GM12873 (cell line): ENCODE data around the gene MT1A.

ENCODE experiments used
- TF ChIP-seq, protein P1 (sequence below): IDR thresholded peaks from 2 replicates; pipeline ENCODE4 v1.5.1; 2012; ENCODE audit warnings: low read depth, mild to moderate bottlenecking, moderate library complexity, low read length, control low read depth; ENCODE audit not compliant: insufficient read depth; ENCODE audit errors: missing control alignments

Gene MT1A

DNA sequence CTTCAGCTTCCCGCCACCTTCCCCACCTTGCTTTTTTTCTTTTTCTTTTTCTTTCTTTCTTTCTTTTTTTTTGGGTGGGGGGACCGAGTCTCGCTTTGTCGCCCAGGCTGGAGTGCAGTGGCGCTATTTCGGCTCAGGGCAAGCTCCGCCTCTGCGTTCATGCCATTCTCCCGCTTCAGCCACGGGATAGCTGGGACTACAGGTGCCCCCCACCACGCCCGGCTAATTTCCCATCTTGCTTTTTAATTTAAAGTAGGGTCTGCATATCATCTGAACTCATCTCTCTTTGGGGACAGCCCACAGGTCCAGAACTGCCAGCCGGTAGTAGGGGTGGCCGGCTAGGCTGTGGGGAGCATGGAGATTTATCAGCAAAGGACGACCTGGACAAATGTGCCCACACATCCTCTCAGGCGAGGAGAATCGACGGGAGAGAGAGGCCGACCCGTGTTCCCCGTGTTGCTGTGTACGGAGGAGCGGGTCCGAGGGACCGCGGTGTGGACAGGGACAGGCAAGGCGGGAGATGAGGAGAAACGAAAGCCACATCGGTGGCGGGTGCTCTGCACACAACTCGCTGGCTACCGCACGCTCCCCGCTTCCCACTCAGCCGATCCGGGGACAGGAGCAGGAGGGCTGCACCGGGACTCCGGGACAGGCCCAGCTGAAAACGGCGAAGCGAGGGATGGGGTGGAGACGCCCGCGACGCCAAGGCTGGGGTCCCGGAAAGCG lies 3.6 kb upstream of the MT1A start:
- TF ChIP-seq, protein P1, sequence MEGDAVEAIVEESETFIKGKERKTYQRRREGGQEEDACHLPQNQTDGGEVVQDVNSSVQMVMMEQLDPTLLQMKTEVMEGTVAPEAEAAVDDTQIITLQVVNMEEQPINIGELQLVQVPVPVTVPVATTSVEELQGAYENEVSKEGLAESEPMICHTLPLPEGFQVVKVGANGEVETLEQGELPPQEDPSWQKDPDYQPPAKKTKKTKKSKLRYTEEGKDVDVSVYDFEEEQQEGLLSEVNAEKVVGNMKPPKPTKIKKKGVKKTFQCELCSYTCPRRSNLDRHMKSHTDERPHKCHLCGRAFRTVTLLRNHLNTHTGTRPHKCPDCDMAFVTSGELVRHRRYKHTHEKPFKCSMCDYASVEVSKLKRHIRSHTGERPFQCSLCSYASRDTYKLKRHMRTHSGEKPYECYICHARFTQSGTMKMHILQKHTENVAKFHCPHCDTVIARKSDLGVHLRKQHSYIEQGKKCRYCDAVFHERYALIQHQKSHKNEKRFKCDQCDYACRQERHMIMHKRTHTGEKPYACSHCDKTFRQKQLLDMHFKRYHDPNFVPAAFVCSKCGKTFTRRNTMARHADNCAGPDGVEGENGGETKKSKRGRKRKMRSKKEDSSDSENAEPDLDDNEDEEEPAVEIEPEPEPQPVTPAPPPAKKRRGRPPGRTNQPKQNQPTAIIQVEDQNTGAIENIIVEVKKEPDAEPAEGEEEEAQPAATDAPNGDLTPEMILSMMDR = no peak

DNA sequence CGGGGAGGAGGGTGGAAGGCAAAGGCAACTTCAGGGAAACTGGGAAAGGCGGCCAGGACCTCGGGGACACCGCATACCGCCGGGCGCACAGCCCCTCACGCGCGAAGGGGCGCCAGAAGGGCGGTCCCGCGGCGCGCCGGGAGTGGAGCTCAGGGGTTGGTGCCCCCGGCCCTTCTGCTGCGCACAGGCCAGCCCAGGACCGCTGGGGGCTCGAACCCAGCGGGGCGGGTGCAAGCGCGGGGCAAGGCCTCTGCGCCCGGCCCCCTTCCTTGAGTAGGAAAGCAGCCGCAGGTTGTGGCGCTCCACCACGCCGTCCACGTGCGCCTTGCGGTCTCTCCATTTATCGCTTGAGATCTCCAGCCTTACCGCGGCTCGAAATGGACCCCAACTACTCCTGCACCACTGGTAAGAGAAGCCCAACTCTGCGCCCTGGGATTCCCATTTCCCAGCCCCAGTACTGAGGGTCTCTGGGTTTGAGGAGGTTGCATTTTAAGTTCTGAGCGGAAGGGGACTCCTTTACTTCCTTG lies 3.0 kb upstream of the MT1A start:
- TF ChIP-seq, protein P1 = no peak

DNA sequence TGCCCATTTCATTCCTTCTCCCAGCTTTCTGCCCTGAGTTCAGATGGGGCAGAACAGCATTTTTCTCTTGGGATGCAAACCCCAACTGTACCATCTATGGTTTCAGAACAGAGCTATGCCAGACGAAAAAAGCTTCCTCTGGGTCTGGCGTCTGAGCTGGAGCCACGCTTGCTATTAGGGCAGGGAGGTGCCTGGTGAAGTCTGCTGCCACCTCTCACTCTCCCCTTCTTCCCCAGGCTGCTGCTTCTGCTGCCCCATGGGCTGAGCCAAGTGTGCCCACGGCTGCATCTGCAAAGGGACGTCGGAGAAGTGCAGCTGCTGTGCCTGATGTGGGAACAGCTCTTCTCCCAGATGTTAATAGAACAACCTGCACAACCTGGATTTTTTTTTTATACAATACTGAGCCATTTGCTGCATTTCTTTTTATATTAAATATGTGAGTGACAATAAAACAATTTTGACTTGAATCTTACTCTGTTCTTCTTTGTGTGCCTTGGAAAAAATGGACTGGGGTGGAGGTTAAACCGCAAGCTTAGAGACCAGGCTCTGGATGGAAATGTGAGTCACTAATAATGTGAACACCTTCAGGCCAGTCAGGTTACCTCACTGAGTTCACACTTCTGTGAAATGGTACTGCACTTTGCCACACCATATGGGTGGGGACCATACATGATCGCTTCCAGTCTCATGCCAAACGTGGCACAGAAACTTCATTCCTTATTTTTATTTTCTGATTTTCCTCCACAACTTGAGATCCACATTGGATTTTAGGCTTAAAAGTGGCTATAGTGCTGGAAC lies 1.7 kb upstream of the MT1A start:
- TF ChIP-seq, protein P1 = no peak

DNA sequence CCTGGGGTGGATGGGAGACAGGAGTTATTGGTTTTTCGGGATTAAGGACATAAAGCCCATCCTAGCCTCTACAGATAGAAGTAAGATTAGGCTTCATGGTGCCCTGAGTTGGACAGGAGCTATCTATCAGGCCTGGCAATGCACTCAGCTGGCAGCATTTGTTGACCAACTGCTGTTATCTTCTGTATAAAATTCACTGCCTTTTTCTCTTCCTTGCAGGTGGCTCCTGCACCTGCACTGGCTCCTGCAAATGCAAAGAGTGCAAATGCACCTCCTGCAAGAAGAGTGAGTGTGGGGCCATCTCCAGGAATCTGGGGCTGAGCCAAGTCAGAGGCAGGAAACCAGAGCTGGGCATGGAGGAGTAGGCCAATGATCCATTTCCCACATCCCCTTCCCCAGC lies 579 bp downstream of the MT1A start:
- TF ChIP-seq, protein P1 = no peak

DNA sequence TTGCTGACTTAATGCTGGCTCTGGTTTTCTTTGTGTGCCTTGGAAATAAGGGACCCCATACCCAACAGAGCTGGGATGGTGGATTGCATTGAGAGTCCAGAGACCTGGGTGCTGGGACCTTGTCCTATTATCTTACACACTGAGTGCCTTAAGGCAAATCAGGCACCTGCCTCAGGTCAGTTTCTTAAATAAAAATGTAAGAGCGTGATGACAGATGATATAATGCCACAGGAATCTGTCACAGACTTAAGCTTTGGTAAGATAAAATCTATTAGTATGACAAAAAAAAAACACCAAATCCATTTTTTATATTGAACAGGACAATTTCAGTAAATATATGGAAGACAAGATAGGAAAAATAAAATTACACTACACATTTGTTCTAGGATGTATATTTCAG lies 1.6 kb downstream of the MT1A start:
- TF ChIP-seq, protein P1 = no peak

DNA sequence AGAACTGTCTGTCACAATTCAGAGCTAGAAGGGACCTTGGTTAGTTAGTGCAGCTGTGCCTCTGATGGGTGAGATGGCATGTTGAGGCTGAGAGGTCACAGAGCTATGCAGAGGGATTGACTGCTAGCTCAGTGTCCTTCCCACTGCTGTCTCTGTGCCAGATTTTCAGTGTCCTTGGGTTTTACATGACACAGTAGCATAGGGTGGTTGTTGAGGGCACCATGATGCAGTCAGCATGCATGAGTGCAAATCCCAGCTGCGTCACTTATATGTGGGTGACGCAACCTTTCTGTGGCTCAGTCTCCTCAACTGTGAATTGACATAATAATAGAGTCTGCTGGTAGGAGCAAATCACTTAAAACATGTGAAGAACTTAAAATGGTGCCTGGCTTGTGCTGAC lies 2.7 kb downstream of the MT1A start:
- TF ChIP-seq, protein P1 = no peak

DNA sequence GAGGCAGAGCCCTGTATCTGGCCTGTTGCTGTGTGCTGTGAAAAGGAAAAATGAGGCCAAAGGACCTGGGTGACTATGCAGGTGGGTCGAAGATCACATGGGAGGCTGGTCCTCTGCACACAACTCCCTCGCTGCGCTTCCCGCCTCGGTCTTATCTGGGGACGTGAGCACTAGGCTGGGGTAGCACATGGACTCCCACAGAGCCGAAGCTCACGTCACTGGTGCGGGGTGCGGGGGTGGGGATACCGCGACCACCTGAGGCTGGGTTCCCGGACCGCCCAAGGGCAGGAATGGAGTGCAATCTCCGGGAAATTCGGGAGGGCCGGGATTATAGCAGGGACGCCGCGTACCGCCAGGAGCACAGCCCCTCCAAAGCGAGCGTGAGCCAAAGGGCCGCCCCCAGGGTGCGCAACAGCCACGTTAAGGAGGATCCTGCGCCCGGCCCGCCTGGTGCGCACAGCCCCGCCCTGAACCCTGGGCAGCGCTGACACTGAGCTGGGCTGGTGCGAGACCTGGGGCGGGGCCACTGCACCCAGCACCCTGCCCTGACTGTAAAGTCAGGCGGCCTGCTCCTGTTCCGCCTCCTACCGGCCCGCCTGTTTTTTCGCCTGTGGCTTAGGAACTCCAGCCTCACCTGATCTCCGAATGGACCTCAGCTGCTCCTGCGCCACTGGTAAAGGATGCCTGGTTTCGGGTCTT lies 4.8 kb downstream of the MT1A start:
- TF ChIP-seq, protein P1 = peak; percentile 15
